Stomach smooth muscle (tissue), 2 donors: ENCODE measurements around the gene BANP.
"Not testable (repeated sequence)": the region's sequence is repeated elsewhere in the genome, so short reads cannot be mapped to it uniquely, and the experiment has no call there.

Experiments
- H3K27ac ChIP-seq: one replicate; pipeline ENCODE4 v1.7.0; 2013; ENCODE audit warnings: mild to moderate bottlenecking, low read length, inconsistent platforms
- H3K27me3 ChIP-seq, 2 donors: one replicate each; pipeline ENCODE4 v1.7.0; 2013; ENCODE audit warnings: low read length in 2 of 2; ENCODE audit not compliant: insufficient read depth in 2 of 2, control insufficient read depth in 1 of 2
- H3K36me3 ChIP-seq, 2 donors: one replicate each; pipeline ENCODE4 v1.7.0; 2013; ENCODE audit warnings: low read length in 2 of 2; ENCODE audit not compliant: control insufficient read depth in 2 of 2, insufficient read depth in 2 of 2
- H3K4me1 ChIP-seq: one replicate; pipeline ENCODE4 v1.7.0; 2013; ENCODE audit warnings: low read length; ENCODE audit not compliant: control insufficient read depth, insufficient read depth
- H3K4me3 ChIP-seq, 2 donors: one replicate each; pipeline ENCODE4 v1.7.0; 2013; ENCODE audit warnings: low read length in 2 of 2
- H3K9ac ChIP-seq, 2 donors: one replicate each; pipeline ENCODE4 v1.7.0; 2013; ENCODE audit warnings: low read length in 2 of 2, mild to moderate bottlenecking in 1 of 2
- H3K9me3 ChIP-seq, 2 donors: one replicate each; pipeline ENCODE4 v1.7.0; 2013; ENCODE audit warnings: low read length in 2 of 2; ENCODE audit not compliant: control insufficient read depth in 2 of 2
- donor health status: healthy.
- donor health status: Pancreatic carcinoma.

The BANP gene

DNA sequence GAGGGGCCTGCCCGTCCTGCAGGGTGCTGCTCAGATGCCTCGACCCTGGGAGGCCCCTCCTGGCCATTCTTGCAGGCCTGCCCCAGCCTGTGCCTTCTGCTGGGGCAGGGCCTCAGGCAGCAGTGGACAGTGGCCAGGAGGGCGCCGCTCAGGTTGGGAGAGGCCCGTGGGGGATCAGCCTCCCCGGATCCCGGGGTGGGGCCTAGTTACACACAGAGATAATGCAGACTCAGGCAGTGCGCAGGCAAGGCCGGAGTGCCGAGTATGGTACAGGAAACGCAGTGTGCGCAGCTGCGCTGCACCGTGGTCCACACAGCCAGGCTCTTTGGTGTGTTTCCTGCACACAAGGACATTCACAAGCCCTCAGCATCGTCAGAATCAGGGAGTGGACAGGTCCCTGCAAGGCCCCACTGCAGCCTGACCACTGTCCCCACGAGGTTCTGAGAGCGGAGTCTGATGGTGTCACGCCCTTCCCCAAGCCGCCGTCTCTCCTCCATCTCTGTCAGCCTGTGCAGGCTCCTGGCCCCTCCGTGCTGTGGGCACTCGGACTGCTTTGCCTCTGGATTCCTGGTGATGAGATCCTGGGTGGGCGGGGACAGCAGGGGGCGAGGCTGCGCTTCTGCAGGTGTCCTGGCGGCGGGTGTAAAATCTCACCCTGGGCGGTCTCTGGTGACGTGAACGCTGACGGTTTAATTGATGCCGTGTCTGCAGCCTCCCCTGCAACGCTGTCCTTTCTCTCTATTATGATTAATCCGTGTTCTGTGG, 141.7 kb downstream of the BANP start:
- not testable (repeated sequence) for H3K27me3 ChIP-seq, H3K9me3 ChIP-seq, H3K4me3 ChIP-seq, H3K9ac ChIP-seq, H3K4me1 ChIP-seq, H3K36me3 ChIP-seq, H3K27ac ChIP-seq

DNA sequence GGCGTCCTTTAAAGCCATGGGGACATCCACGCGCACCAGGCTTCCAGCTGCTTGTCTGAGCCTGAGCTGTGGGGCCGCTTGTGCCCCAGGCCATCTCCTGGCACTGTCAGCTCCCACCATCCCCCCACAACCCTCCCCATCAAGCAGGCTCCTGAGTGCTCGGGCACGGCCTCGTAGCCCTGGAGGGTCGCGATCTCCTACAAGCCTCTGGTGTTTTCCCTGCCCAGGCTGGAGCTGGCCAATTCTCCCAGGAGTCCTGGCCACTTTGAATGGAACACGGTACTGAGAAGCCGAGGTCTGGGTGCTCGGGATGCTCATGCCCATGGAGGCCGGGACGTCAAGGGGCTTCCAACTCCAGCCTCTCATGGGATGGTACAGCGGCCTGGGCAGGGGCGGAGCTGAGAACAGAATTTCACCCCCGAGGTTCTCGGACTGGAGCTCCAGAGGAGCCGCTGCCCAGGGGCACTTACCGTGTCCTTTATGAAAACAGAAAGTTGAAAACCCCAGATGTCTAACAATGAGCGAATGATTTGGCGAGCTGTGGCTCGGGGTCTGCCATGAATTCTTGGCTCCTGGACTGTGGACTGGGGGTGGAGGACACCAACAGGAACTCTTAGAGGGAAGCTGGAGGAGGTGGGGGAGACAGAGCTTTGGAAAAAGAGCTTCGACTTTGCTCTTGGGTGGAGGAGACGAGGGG, 142.5 kb downstream of the BANP start:
- not testable (repeated sequence) for H3K36me3 ChIP-seq, H3K27me3 ChIP-seq, H3K9me3 ChIP-seq, H3K4me3 ChIP-seq, H3K4me1 ChIP-seq, H3K27ac ChIP-seq, H3K9ac ChIP-seq

DNA sequence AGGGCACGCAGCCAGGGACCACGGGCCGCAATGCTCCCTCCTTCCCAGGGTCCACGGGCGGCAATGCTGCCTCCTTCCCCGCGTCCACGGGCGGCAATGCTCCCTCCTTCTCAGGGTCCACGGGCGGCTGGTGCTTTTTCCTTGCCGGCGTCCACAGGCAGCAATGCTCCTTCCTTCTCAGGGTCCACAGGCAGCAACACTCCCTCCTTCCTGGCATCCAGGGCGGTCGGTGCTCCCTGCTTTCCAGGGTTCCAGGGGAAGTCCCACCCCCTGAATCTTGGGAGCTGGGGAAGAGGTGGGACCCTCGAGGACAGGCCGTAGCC, 143.0 kb downstream of the BANP start:
- not testable (repeated sequence) for H3K36me3 ChIP-seq, H3K4me1 ChIP-seq, H3K9ac ChIP-seq, H3K27ac ChIP-seq, H3K4me3 ChIP-seq, H3K27me3 ChIP-seq
- peaks cover 4 to 10% of the 10 kb centered on the region in 2 donors for H3K9me3 ChIP-seq

DNA sequence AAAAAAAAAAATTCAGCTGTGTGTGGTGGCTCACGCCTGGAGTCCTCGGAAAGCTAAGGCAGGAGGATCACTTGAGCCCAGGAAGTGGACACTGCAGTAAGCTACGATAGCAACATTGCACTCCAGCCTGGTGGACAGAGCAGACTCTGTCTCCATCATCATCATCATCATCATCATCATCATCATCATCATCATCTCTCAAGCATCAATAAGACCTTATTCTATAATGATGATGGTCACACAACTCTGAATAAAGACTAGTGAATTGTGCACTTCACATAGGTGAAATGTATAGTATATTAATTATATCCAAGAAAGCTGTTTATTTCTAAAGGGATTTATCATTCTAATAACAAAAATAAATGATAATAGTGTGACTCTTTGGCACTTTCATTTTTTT, 143.7 kb downstream of the BANP start:
- H3K4me3 ChIP-seq, H3K9ac ChIP-seq, H3K27me3 ChIP-seq, H3K36me3 ChIP-seq, H3K27ac ChIP-seq, H3K4me1 ChIP-seq: not testable (repeated sequence)
- H3K9me3 ChIP-seq = peaks cover 4 to 10% of the 10 kb centered on the region in 2 donors

DNA sequence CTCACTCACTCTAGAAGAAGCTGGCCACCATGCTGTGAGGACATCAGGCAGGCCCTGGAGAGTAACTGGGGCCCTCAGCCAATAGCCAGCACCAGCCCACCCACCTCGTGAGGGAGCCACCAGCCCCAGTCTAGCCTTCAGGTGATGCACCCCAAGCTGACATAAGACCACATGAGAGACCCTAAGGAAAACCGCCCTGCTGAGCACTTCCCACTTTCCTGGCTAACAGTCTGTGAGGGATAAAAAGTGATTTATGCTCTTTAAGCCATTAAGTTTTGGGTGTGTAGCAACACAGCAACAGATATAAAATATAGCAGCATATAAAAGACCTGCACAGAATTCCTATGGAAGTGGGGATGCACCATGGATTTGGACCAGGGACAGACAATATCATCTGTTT, 145.4 kb downstream of the BANP start:
- not testable (repeated sequence) for H3K9ac ChIP-seq, H3K4me3 ChIP-seq, H3K27ac ChIP-seq, H3K4me1 ChIP-seq, H3K36me3 ChIP-seq
- H3K27me3 ChIP-seq = peaks cover 14% of the 10 kb centered on the region in 2 donors
- peaks cover 4 to 10% of the 10 kb centered on the region in 2 donors for H3K9me3 ChIP-seq

DNA sequence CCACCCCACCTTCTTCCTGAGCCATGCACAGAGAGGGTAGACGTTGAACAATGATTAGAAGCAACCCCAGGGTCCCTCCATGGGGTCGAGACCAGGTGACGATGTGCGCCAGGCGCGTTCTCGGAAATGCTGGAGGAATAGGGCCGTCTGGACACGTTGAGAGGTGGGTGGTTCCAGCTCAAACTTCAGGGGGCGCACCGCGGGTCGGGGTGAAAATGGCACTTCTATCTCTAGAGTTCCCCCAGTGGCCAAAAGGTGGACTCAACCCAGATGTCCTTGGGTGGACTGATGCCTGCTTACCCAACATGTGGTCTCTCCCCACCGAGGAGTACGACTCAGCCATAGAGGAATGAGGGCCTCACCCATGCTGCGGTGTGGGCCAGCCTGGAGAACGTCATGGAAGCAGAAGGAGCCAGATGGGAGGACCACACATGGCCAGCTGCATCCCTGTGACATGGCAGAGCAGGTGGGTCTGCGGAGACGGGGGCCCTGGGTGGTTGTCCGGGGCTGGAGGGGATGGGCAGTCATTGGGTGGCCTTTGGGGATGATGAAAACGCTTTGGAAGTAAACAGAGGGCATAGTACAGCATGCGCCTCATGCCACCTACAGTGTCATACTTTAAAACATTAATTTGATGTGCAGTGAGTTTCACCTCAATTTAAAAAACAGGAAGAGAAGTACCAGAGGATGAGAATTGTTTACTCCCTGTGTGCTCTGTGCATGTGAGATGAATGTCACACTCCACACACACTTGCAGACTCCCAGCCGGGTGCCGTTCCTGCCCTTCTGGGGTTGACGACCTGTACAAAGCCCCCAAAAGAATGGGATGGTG, 147.7 kb downstream of the BANP start:
- H3K4me3 ChIP-seq, H3K9ac ChIP-seq, H3K4me1 ChIP-seq, H3K27ac ChIP-seq, H3K36me3 ChIP-seq: not testable (repeated sequence)
- Histone ChIP-seq H3K27me3 (peaks cover 18 to 19% of the 10 kb centered on the region in 2 donors), H3K9me3 (peaks cover 4 to 10% of the 10 kb centered on the region in 2 donors)

DNA sequence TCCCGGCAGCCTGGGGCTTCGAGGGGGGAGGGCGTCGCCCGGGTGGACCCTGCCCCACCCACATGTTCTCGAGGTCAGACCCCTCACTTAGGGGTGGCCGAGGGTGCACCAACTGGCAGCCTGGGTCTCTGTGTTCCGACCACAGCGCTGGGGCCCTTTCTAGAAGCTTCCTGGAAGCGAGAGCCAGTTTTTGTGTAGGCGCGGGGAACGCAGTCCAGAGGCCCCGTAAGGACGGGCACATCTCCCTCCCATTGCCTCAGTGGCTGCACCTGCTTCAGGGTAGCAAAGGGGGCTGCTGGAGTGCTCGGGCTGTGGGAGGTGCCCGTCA, 148.3 kb downstream of the BANP start:
- Histone ChIP-seq H3K4me3 (no peak overlapping the region), H3K9me3 (peaks cover 4 to 10% of the 10 kb centered on the region in 2 donors), H3K27me3 (peaks cover 18 to 19% of the 10 kb centered on the region in 2 donors), H3K4me1 (no peaks in the 10 kb centered on the region), H3K9ac (no peak overlapping the region), H3K36me3 (no peaks in the 10 kb centered on the region), H3K27ac (no peak overlapping the region)

DNA sequence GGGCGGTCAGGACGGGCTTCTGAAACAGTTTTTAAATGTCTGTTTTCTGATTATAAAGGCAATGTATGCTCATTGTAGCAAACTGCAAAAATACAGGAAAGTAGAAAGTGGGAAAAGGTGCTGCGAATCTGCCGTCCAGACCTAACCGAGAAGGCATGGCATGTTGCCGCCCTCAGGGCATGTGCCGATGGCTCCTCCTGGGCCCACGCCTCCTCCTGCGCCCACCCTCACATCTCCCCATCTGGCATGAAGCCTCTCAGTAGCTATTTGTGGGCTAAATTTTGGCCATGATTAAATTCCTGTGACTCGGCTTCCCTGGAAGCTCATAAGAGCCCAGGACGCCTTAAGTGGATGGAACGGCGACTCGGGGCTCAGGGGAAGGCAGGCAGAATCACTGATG, 148.7 kb downstream of the BANP start:
- H3K27ac ChIP-seq, H3K4me1 ChIP-seq, H3K4me3 ChIP-seq, H3K9ac ChIP-seq, H3K36me3 ChIP-seq: not testable (repeated sequence)
- H3K9me3 ChIP-seq = peaks cover 4 to 10% of the 10 kb centered on the region in 2 donors
- H3K27me3 ChIP-seq = peaks cover 18 to 19% of the 10 kb centered on the region in 2 donors

DNA sequence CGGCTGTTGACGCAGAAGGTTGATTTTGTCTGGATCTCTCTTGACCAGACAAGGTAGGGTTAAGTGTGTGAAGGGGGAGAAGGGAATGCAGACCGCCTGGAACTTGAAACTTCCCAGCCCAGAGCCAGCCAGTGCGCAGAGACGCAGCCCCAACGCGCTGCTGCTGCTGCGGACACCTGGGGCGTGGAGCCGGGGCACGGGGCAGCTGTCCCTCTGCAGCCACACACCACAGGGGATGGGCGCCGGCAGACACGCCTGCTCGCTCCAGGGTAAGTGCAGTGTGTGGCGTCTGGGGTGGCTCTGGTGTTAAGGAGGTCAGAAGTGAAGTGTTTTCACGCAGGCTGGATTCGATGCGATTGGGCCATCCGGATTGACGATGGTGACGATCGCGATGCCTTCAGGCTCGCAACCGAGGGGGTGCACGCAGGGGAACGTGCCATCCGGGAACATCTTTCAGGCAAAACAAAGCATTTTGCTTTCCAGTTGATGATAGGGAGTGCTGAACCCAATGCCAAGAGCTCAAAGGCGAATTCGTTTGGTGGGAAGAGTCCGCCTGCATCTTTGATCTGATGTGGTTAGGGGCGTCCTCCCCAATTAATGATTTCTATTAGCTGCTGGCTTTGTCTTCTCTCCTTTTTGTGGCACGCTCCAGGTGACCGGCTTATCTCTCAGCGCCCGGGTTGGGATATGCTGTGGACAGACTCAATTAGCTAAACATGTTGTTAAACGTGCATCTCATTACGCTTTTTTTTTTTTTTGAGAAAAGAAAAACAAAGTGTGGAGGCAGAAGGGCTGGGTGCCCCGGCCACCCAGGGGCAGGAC, 149.8 kb downstream of the BANP start:
- H3K4me3 ChIP-seq, H3K4me1 ChIP-seq, H3K27ac ChIP-seq, H3K36me3 ChIP-seq, H3K9ac ChIP-seq, H3K9me3 ChIP-seq: not testable (repeated sequence)
- peaks cover 18 to 19% of the 10 kb centered on the region in 2 donors for H3K27me3 ChIP-seq

DNA sequence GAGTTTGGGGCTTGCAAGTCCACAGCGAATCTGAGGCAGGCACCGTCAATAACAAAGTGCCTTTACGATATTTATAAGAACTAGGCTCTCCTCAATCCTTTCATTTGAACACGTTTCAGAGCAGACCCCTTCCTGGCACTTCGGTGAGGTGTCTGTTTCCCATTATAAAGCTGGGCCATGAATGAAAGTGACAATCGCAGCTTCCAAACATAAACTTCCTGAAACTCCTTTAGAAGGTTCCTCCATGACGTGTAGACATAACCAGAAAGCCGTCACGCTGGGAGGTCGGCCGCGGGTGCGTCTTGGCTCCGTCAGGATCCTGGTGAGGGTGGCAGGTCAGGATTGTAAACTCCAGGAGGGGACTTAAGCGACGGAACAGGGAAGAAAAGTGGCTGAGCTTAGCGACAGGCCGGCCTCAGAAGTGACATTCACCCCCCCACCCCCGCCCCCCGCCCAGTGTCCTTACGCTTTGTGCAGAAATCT, 150.4 kb downstream of the BANP start:
- H3K4me1 ChIP-seq, H3K36me3 ChIP-seq, H3K9me3 ChIP-seq, H3K27ac ChIP-seq, H3K4me3 ChIP-seq, H3K9ac ChIP-seq: not testable (repeated sequence)
- peaks cover 18 to 19% of the 10 kb centered on the region in 2 donors for H3K27me3 ChIP-seq
